Chondrocyte (in vitro differentiated cells): ENCODE measurements around the gene CBLB. TPM values are rescaled to one million over a fixed set of nuclear protein-coding genes. Genes with fewer than 3 reads are reported as not detected.

ENCODE experiments used
- DNase-seq: peaks from one replicate; pipeline ENCODE4 v3.0.0; 2021; ENCODE audit warnings: mixed read lengths, low spot score
- H3K27ac Mint-ChIP-seq: one replicate; pipeline ENCODE4 v1.8.0; 2021; ENCODE audit warnings: mild to moderate bottlenecking, moderate library complexity, mixed read lengths; ENCODE audit not compliant: unreplicated experiment
- H3K27me3 Mint-ChIP-seq: 2 replicates; pipeline ENCODE4 v1.8.0; 2021; ENCODE audit warnings: low read depth, mixed read lengths
- H3K36me3 Mint-ChIP-seq: 2 replicates; pipeline ENCODE4 v1.8.0; 2021; ENCODE audit warnings: low read depth, mixed read lengths
- H3K4me1 Mint-ChIP-seq: 2 replicates; pipeline ENCODE4 v1.8.0; 2021; ENCODE audit warnings: low read depth, mild to moderate bottlenecking, mixed read lengths
- H3K4me3 Mint-ChIP-seq: one replicate; pipeline ENCODE4 v1.8.0; 2021; ENCODE audit warnings: mild to moderate bottlenecking, moderate library complexity, mixed read lengths; ENCODE audit not compliant: unreplicated experiment
- H3K9me3 Mint-ChIP-seq: 2 replicates; pipeline ENCODE4 v1.8.0; 2021; ENCODE audit warnings: low read depth, mixed read lengths
- total RNA-seq: library from RNA; stranded (reverse); gene quantifications from 3 replicates; pipeline ENCODE4 v1.2.1, GENCODE V29; 2021
- TF ChIP-seq, protein P1 (sequence below): fragments of 200-600 bp; sonication (generic); IDR thresholded peaks from 2 replicates; pipeline ENCODE4 v1.5.0; 2021; ENCODE audit warnings: antibody characterized with exemption, mild to moderate bottlenecking, moderate library complexity

CBLB gene
- total RNA-seq, 1 donor from 2014 or later, result 25.0 TPM

DNA sequence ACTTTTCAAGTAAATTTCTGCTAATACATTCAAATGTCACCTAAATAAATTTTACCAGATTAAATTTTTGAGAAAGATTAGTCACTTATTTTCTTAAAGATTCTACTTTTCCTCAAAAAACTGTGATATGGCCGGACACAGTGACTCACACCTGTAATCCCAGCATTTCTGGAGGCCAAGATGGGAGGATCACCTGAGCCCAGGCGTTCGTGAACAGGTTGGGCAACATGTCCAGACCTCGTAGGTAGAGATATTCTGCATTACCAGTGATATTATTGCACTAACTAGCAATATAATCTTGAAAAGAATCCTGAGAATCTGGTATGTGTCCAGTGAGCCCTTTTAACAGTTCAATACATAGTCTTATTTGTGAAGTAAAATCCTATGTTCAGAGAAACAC lies 61.7 kb downstream of the CBLB start:
- H3K27me3 Mint-ChIP-seq, result no peaks in the 10 kb centered on the region
- TF ChIP-seq, protein P1, sequence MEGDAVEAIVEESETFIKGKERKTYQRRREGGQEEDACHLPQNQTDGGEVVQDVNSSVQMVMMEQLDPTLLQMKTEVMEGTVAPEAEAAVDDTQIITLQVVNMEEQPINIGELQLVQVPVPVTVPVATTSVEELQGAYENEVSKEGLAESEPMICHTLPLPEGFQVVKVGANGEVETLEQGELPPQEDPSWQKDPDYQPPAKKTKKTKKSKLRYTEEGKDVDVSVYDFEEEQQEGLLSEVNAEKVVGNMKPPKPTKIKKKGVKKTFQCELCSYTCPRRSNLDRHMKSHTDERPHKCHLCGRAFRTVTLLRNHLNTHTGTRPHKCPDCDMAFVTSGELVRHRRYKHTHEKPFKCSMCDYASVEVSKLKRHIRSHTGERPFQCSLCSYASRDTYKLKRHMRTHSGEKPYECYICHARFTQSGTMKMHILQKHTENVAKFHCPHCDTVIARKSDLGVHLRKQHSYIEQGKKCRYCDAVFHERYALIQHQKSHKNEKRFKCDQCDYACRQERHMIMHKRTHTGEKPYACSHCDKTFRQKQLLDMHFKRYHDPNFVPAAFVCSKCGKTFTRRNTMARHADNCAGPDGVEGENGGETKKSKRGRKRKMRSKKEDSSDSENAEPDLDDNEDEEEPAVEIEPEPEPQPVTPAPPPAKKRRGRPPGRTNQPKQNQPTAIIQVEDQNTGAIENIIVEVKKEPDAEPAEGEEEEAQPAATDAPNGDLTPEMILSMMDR, result no peak
- H3K4me1 Mint-ChIP-seq, result peaks cover 26% of the 10 kb centered on the region
- H3K27ac Mint-ChIP-seq, result no peak overlapping the region
- H3K36me3 Mint-ChIP-seq, result no peaks in the 10 kb centered on the region
- DNase-seq, result no peak
- no peaks in the 10 kb centered on the region for H3K9me3 Mint-ChIP-seq
- no peak overlapping the region for H3K4me3 Mint-ChIP-seq

DNA sequence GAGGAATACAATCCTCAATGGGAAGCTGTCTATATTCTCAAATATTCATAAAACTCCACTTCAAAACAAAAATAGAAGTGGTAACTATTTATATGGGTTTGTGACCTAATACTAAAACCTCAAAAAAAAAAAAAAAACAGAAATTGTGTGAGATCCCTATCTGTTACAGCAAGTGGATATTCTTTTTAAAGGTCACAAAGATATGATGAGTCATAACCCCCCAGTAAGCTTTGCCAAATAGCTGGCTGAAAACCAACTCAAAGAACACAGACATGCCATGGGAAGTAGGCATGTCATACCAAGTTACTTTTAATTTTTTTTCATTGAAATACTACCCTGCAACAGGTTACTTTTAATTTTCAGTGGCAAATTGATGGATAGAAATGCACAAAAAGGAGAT lies 62.5 kb downstream of the CBLB start:
- Mint-ChIP-seq H3K27me3 (no peaks in the 10 kb centered on the region), H3K27ac (no peak overlapping the region), H3K4me3 (no peak overlapping the region), H3K4me1 (peaks cover 28% of the 10 kb centered on the region), H3K36me3 (no peaks in the 10 kb centered on the region), H3K9me3 (no peaks in the 10 kb centered on the region)
- TF ChIP-seq, protein P1, result no peak
- no peak for DNase-seq

DNA sequence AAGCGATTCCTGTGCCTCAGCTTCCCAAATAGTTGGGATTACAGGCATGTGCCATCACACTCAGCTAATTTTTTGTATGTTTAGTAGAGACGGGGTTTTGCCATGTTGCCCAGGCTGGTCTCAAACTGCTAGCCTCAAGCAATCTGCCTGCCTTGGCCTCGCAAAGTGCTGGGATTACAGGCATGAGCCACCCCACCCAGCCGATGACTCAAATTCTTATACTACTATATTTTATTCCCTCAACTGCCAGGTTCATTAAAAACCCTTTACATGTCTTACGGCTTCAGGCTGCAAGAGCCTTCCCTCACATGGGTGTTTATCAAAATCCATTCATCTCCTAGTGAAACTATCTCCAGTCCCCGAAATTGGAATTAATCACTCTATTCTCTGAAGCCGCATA lies 63.4 kb downstream of the CBLB start:
- no peaks in the 10 kb centered on the region for H3K9me3 Mint-ChIP-seq
- H3K27me3 Mint-ChIP-seq, result no peaks in the 10 kb centered on the region
- peaks cover 28% of the 10 kb centered on the region for H3K4me1 Mint-ChIP-seq
- H3K27ac Mint-ChIP-seq, result no peak overlapping the region
- TF ChIP-seq, protein P1, result no peak
- DNase-seq, result no peak
- no peaks in the 10 kb centered on the region for H3K36me3 Mint-ChIP-seq
- H3K4me3 Mint-ChIP-seq, result no peak overlapping the region

DNA sequence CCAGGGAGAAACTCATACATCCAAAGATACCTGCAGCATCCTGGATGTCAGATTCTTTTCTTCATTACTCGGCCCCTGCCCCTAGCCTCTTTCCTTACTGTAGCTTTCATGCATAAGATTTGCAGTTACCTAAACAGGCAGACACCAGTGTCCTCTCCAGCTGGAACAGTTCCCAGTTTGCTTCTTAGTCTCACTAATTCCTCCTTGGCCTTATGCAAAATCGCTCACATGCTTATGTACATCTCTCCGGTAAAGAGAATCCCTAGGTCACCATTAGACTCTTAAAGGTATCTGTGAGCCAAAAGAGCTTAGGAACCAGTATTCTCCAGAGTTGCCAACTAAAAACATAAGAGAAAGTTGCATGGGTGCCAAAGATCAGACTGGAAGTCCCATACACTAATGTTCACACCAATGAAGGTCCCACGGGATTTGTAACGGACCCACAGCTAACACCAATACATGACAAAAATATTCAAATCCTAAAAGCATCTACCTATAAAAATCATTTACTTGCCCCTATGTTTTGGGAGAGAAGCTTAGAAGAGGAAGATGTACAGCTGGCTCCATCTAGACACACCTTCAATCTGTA lies 66.6 kb downstream of the CBLB start:
- Mint-ChIP-seq H3K27ac (no peak overlapping the region), H3K27me3 (no peaks in the 10 kb centered on the region), H3K4me3 (no peak overlapping the region), H3K4me1 (peaks cover 32% of the 10 kb centered on the region), H3K36me3 (no peaks in the 10 kb centered on the region), H3K9me3 (no peaks in the 10 kb centered on the region)
- TF ChIP-seq, protein P1, result no peak
- no peak for DNase-seq

DNA sequence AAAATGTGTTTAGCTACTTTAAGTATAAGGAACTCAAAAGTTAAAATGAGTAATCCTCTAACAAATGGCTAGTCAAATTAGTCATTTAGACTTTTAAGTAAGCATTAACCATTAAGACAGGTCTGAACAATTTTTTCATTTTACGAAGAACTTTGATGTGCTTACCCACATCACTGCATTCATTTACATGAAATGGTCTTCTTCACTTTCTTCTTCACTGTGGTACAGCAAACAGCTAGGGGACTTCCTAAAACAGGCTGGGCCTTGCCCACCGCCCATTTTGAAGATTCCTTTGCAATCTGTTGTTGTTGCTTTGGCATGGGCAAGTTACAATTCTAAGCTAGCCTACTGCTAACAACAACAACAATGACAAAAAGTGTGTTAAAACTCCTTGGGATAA lies 67.4 kb downstream of the CBLB start:
- peaks cover 30% of the 10 kb centered on the region for H3K4me1 Mint-ChIP-seq
- no peak overlapping the region for H3K27ac Mint-ChIP-seq
- no peak overlapping the region for H3K4me3 Mint-ChIP-seq
- H3K36me3 Mint-ChIP-seq, result no peaks in the 10 kb centered on the region
- TF ChIP-seq, protein P1, result no peak
- no peak for DNase-seq
- no peaks in the 10 kb centered on the region for H3K27me3 Mint-ChIP-seq
- peaks cover 1% of the 10 kb centered on the region for H3K9me3 Mint-ChIP-seq
